Liver (tissue), 9 donors: ENCODE measurements around the gene ULBP2. TPM values are rescaled to one million over a fixed set of nuclear protein-coding genes. Genes with fewer than 3 reads are reported as not detected.

ENCODE experiments used
- DNase-seq: peaks from one replicate; pipeline ENCODE4 v3.0.0-alpha.2; 2017; ENCODE audit warnings: low spot score
- H3K27ac ChIP-seq, 2 donors: one replicate each; pipeline ENCODE4 v1.7.0; 2013; ENCODE audit warnings: inconsistent platforms in 2 of 2, low read length in 2 of 2, control low read depth in 1 of 2, low read depth in 1 of 2, mild to moderate bottlenecking in 1 of 2
- H3K27me3 ChIP-seq, 4 donors: one replicate each; pipeline versions ENCODE4 v1.6.1 to v1.7.0; 2013; ENCODE audit warnings: low read length in 3 of 4, inconsistent platforms in 1 of 4, mild to moderate bottlenecking in 1 of 4, moderate library complexity in 1 of 4; ENCODE audit not compliant: control insufficient read depth in 4 of 4, insufficient read depth in 4 of 4
- H3K36me3 ChIP-seq, 4 donors: one replicate each; pipeline versions ENCODE4 v1.6.1 to v1.7.0; 2013; ENCODE audit warnings: low read length in 3 of 4, mild to moderate bottlenecking in 3 of 4, low read depth in 1 of 4, moderate library complexity in 1 of 4; ENCODE audit not compliant: control insufficient read depth in 4 of 4, insufficient read depth in 3 of 4
- H3K4me1 ChIP-seq, 4 donors: one replicate each; pipeline versions ENCODE4 v1.6.1 to v1.7.0; 2013; ENCODE audit warnings: low read length in 3 of 4, mild to moderate bottlenecking in 3 of 4, moderate library complexity in 1 of 4; ENCODE audit not compliant: control insufficient read depth in 4 of 4, insufficient read depth in 4 of 4
- H3K4me3 ChIP-seq, 3 donors: one replicate each; pipeline versions ENCODE4 v1.6.1 to v1.7.0; 2013; ENCODE audit warnings: low read length in 3 of 3, control low read depth in 1 of 3, low read depth in 1 of 3, mild to moderate bottlenecking in 1 of 3
- H3K9ac ChIP-seq, 2 donors: one replicate each; pipeline ENCODE4 v1.7.0; 2013; ENCODE audit warnings: low read length in 2 of 2, mild to moderate bottlenecking in 2 of 2, moderate library complexity in 2 of 2, control low read depth in 1 of 2, low read depth in 1 of 2
- H3K9me3 ChIP-seq, 4 donors: one replicate each; pipeline versions ENCODE4 v1.6.1 to v1.7.0; 2013; ENCODE audit warnings: low read length in 3 of 4; ENCODE audit not compliant: control insufficient read depth in 4 of 4
- ATF3 ChIP-seq: IDR thresholded peaks from 2 replicates; pipeline ENCODE4 v1.6.1; 2016; ENCODE audit warnings: antibody characterized with exemption
- CTCF ChIP-seq: fragments of 150-350 bp; IDR thresholded peaks from 2 replicates; pipeline ENCODE4 v1.5.1; 2017; ENCODE audit warnings: improper control_type of control experiment, low read depth, low read length; ENCODE audit not compliant: missing input control
- EGR1 ChIP-seq, 2 donors: IDR thresholded peaks; 2 replicates each; pipeline ENCODE4 v1.6.1; 2016 to 2018; ENCODE audit warnings: antibody characterized with exemption in 2 of 2, low read depth in 2 of 2
- FOXA1 ChIP-seq: IDR thresholded peaks from 2 replicates; pipeline ENCODE4 v1.6.1; 2016; ENCODE audit warnings: antibody characterized with exemption
- FOXA2 ChIP-seq: IDR thresholded peaks from 2 replicates; pipeline ENCODE4 v1.6.1; 2016; ENCODE audit warnings: antibody characterized with exemption
- GABPA ChIP-seq, 2 donors: IDR thresholded peaks in 1 of 2; conservative IDR thresholded peaks in 1 of 2; 2 replicates each; pipeline ENCODE4 v1.6.1; 2016; ENCODE audit warnings: antibody characterized with exemption in 2 of 2, mild to moderate bottlenecking in 1 of 2, moderate library complexity in 1 of 2
- HNF4A ChIP-seq, 2 donors: conservative IDR thresholded peaks; 2 replicates each; pipeline ENCODE4 v1.6.1; 2016; ENCODE audit warnings: antibody characterized with exemption in 2 of 2, mild to moderate bottlenecking in 2 of 2
- HNF4G ChIP-seq: IDR thresholded peaks from 2 replicates; pipeline ENCODE4 v1.6.1; 2016; ENCODE audit warnings: antibody characterized with exemption
- JUND ChIP-seq, 2 donors: IDR thresholded peaks; 2 replicates each; pipeline ENCODE4 v1.6.1; 2016; ENCODE audit warnings: antibody characterized with exemption in 2 of 2
- MAX ChIP-seq: IDR thresholded peaks from 2 replicates; pipeline ENCODE4 v1.6.1; 2016; ENCODE audit warnings: antibody characterized with exemption
- NR2F2 ChIP-seq: IDR thresholded peaks from 2 replicates; pipeline ENCODE4 v1.6.1; 2016; ENCODE audit warnings: antibody characterized with exemption
- RAD21 ChIP-seq, 2 donors: IDR thresholded peaks; 2 replicates each; pipeline ENCODE4 v1.6.1; 2016; ENCODE audit warnings: antibody characterized with exemption in 2 of 2, mild to moderate bottlenecking in 2 of 2
- REST ChIP-seq: IDR thresholded peaks from 2 replicates; pipeline ENCODE4 v1.6.1; 2016; ENCODE audit warnings: antibody characterized with exemption, mild to moderate bottlenecking
- RXRA ChIP-seq, 2 donors: IDR thresholded peaks; 2 replicates each; pipeline ENCODE4 v1.6.1; 2017 to 2018; ENCODE audit warnings: antibody characterized with exemption in 2 of 2, mild to moderate bottlenecking in 1 of 2
- SP1 ChIP-seq: IDR thresholded peaks from 2 replicates; pipeline ENCODE4 v1.6.1; 2018; ENCODE audit warnings: antibody characterized with exemption, mild to moderate bottlenecking
- TAF1 ChIP-seq: conservative IDR thresholded peaks from 2 replicates; pipeline ENCODE4 v1.6.1; 2016; ENCODE audit warnings: antibody characterized with exemption, mild to moderate bottlenecking
- YY1 ChIP-seq: IDR thresholded peaks from 2 replicates; pipeline ENCODE4 v1.6.1; 2016; ENCODE audit warnings: antibody characterized with exemption, mild to moderate bottlenecking
- ZBTB33 ChIP-seq: IDR thresholded peaks from 2 replicates; pipeline ENCODE4 v1.6.1; 2016; ENCODE audit warnings: antibody characterized with exemption
- WGBS: extraction: QIAGEN DNeasy Blood & Tissue Kit; methylation state at CpG from one replicate; pipeline ENCODE4 v1.1.7; 2013; 5-methylcytosine and 5-hydroxymethylcytosine counted together
- polyA plus RNA-seq, 2 donors: library from polyadenylated mRNA; stranded (reverse) in 1 of 2; unstranded in 1 of 2; fragments of 200-250 nt in 1 of 2; fragments of >200 nt in 1 of 2; fragmentation: Nextera tagmentation in 1 of 2; extraction: Ambion mirVana in 1 of 2; gene quantifications; one replicate each; pipeline versions ENCODE4 v1.2.1 to v1.2.3, GENCODE V29; 2013 to 2015
- total RNA-seq, 2 donors: library from RNA; depleted of rRNA; stranded (reverse); fragments of >200 nt; gene quantifications; one replicate each; pipeline ENCODE4 v1.2.3, GENCODE V29; 2014
- donor health status: healthy.
- donor health status: healthy.
- donor health status: healthy.
- donor health status: healthy.
- donor health status: healthy.

The ULBP2 gene
- total and polyA plus RNA-seq, 4 donors = 0.14 to 0.27 (median 0.20) TPM

- TF ChIP-seq MAX = no peak
- TF ChIP-seq YY1 = no peak
- TF ChIP-seq TAF1 = no peak
- no peak for TF ChIP-seq GABPA (IDR thresholded peaks at IDR 0.05 in 1 of 2, conservative IDR thresholded peaks at IDR 0.05 in 1 of 2)
- no peak for TF ChIP-seq NR2F2
- no peak for TF ChIP-seq JUND (IDR thresholded peaks at IDR 0.05)
- TF ChIP-seq EGR1 (IDR thresholded peaks at IDR 0.05; ENCODE audit: low read depth in 2 of 2) = no peak
- TF ChIP-seq ATF3 = no peak
- TF ChIP-seq RXRA (IDR thresholded peaks at IDR 0.05) = no peak
- no peak for TF ChIP-seq CTCF
- no peak for TF ChIP-seq FOXA1
- no peak for TF ChIP-seq ZBTB33
- no peak for TF ChIP-seq FOXA2
- no peak for TF ChIP-seq SP1
- TF ChIP-seq HNF4A (conservative IDR thresholded peaks at IDR 0.05) = no peak
- TF ChIP-seq HNF4G = no peak
- H3K4me3 ChIP-seq = no peak overlapping the region
- H3K4me1 ChIP-seq = peaks cover 0 to 16% (median 9%) of the 10 kb centered on the region in 4 donors
- H3K27ac ChIP-seq = no peak overlapping the region
- WGBS = 33% methylated on average over 4 of the region's 4 CpGs
- peaks cover 0 to 25% (median 14%) of the 10 kb centered on the region in 4 donors for H3K27me3 ChIP-seq
- H3K36me3 ChIP-seq = no peaks in the 10 kb centered on the region
- no peak for DNase-seq
- peaks cover 0 to 7% (median 4%) of the 10 kb centered on the region in 4 donors for H3K9me3 ChIP-seq
- H3K9ac ChIP-seq = no peak overlapping the region
Measured at GRCh38 chr6:149991838-149992237, 50.0 kb downstream of the ULBP2 start.

GRCh38 chr6:149995235-149995750 lies 53.5 kb downstream of the ULBP2 start:
- H3K4me3 ChIP-seq = no peak overlapping the region
- 70% methylated on average over 6 of the region's 6 CpGs for WGBS
- no peaks in the 10 kb centered on the region for H3K36me3 ChIP-seq
- H3K9ac ChIP-seq = no peak overlapping the region
- no peak for DNase-seq
- no peaks in the 10 kb centered on the region for H3K9me3 ChIP-seq
- no peak overlapping the region for H3K27ac ChIP-seq
- H3K27me3 ChIP-seq = peaks cover 0 to 12% (median 6%) of the 10 kb centered on the region in 4 donors
- H3K4me1 ChIP-seq = peaks cover 0 to 9% (median 4%) of the 10 kb centered on the region in 4 donors
- TF ChIP-seq YY1 = no peak
- no peak for TF ChIP-seq MAX
- TF ChIP-seq RXRA (IDR thresholded peaks at IDR 0.05) = no peak
- TF ChIP-seq REST = no peak
- no peak for TF ChIP-seq FOXA1
- TF ChIP-seq GABPA (IDR thresholded peaks at IDR 0.05 in 1 of 2, conservative IDR thresholded peaks at IDR 0.05 in 1 of 2) = no peak
- no peak for TF ChIP-seq HNF4A (conservative IDR thresholded peaks at IDR 0.05)
- TF ChIP-seq CTCF = no peak
- TF ChIP-seq JUND (IDR thresholded peaks at IDR 0.05) = no peak
- no peak for TF ChIP-seq ATF3
- no peak for TF ChIP-seq EGR1 (IDR thresholded peaks at IDR 0.05; ENCODE audit: low read depth in 2 of 2)
- no peak for TF ChIP-seq RAD21 (IDR thresholded peaks at IDR 0.05)
- no peak for TF ChIP-seq FOXA2
- TF ChIP-seq NR2F2 = no peak
- TF ChIP-seq HNF4G = no peak
- no peak for TF ChIP-seq TAF1
